ENCODE measurements around the gene XKR8. TPM values are rescaled to one million over a fixed set of nuclear protein-coding genes. Genes with fewer than 3 reads are reported as not detected.

The XKR8 gene
- total RNA-seq, 2 experiments from 2014 or later, result 5.4 to 5.5 TPM

DNA sequence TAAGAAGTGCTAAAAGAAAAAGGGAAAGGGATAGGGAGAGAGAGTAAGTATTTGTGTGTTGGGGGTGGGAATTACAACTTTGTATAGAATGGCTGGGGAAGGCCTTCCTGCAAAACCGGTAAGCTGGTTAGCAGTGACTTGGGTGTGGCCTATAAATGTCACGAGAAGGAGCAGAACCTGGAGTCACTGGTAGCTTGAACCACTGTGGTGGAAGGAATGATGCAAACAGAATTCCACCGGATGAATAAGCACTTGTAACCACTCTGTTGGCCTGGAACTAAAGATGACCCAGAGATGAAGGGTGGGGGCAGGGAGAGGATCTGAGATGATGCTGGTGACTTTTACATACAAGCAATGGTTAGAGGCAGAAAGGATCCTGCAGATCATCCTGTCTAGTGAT, 8.9 kb downstream of the XKR8 start:
- ATAC-seq (ENCODE audit: poor library complexity), result no peak
- no peaks in the 10 kb centered on the region for H3K27me3 ChIP-seq (ENCODE audit: control insufficient read depth in 1 of 2, insufficient read depth in 2 of 2, low read length in 2 of 2)
- Mint-ChIP-seq H3K4me3 (no peak overlapping the region), H3K36me3 (ENCODE audit: low read depth) (peaks cover 59% of the 10 kb centered on the region), H3K9me3 (no peaks in the 10 kb centered on the region), H3K27me3 (no peaks in the 10 kb centered on the region), H3K27ac (peak overlapping the region; percentile 42), H3K4me1 (ENCODE audit: low read depth) (peaks cover 25% of the 10 kb centered on the region)
- DNase-seq, result no peak
- POLR2A ChIA-PET, result interaction anchor here (0.7 to 2.0 kb wide), 2 partner anchors 9 to 1421 kb away, joined by 3 to 11 read pairs; partner anchors contain the start of gene XKR8
- CTCF ChIA-PET, result no interaction called here
- peaks cover 60% of the 10 kb centered on the region for H3K36me3 ChIP-seq (ENCODE audit: insufficient read depth, low read length)
- TF ChIP-seq CTCF (IDR thresholded peaks at IDR 0.05), result no peak
- no peaks in the 10 kb centered on the region for H3K4me1 ChIP-seq (ENCODE audit: insufficient read depth, low read length)
- H3K27ac ChIP-seq (ENCODE audit: low read depth in 1 of 2, low read length in 2 of 2), result peak overlapping the region in 1 of 2 donors; percentile 2
- H3K4me3 ChIP-seq (ENCODE audit: low read length), result no peak overlapping the region
- intact Hi-C loops (cut with DNase I, micrococcal nuclease), result no loop called here
- no peaks in the 10 kb centered on the region for H3K9me3 ChIP-seq (ENCODE audit: control insufficient read depth in 1 of 2, insufficient read depth in 1 of 2, low read length in 2 of 2)

- Mint-ChIP-seq H3K9me3 (no peaks in the 10 kb centered on the region), H3K27ac (peak overlapping the region; percentile 57), H3K27me3 (no peaks in the 10 kb centered on the region), H3K4me1 (ENCODE audit: low read depth) (peaks cover 25% of the 10 kb centered on the region), H3K4me3 (no peak overlapping the region), H3K36me3 (ENCODE audit: low read depth) (peaks cover 52% of the 10 kb centered on the region)
- H3K27ac ChIP-seq (ENCODE audit: low read depth in 1 of 2, low read length in 2 of 2), result no peak overlapping the region
- ChIA-PET POLR2A (interaction anchor here (0.9 kb wide), 1 partner anchor 11 kb away, joined by 3 read pairs; the partner anchor contains the start of gene XKR8), CTCF (interaction anchor here (1.5 kb wide), 1 partner anchor 112 kb away, joined by 5 read pairs; no protein-coding TSS in a partner anchor)
- no peaks in the 10 kb centered on the region for H3K27me3 ChIP-seq (ENCODE audit: control insufficient read depth in 1 of 2, insufficient read depth in 2 of 2, low read length in 2 of 2)
- no peaks in the 10 kb centered on the region for H3K9me3 ChIP-seq (ENCODE audit: control insufficient read depth in 1 of 2, insufficient read depth in 1 of 2, low read length in 2 of 2)
- intact Hi-C loops (cut with DNase I, micrococcal nuclease), result no loop called here
- DNase-seq (no peak), ATAC-seq (ENCODE audit: poor library complexity) (no peak)
- peaks cover 60% of the 10 kb centered on the region for H3K36me3 ChIP-seq (ENCODE audit: insufficient read depth, low read length)
- no peak overlapping the region for H3K4me3 ChIP-seq (ENCODE audit: low read length)
- no peak for TF ChIP-seq CTCF (IDR thresholded peaks at IDR 0.05)
- H3K4me1 ChIP-seq (ENCODE audit: insufficient read depth, low read length), result no peaks in the 10 kb centered on the region
These were observed 10.6 kb downstream of the XKR8 start for GRCh38 chr1:27970401-27970800.

DNA sequence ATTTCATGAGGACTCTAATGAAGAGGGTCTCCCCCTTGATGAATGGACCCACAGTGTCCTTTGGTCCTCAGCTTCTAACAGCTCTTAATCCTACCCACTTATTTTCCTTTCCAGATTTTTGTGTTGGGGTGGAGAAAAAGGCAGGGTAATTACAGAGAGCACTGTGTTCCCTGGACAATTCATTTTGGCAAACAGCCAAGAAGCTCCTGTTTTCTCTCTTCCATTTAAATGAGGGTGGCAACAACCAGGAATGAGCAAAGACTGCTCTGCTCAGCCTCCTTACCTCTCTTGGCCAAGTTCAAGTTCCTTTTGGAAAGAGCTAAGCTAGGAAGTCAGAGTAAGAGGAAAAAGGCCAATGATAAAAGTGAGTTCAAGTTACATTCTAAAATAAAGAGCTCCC, 11.9 kb downstream of the XKR8 start:
- Histone ChIP-seq H3K27me3 (ENCODE audit: control insufficient read depth in 1 of 2, insufficient read depth in 2 of 2, low read length in 2 of 2) (no peaks in the 10 kb centered on the region), H3K9me3 (ENCODE audit: control insufficient read depth in 1 of 2, insufficient read depth in 1 of 2, low read length in 2 of 2) (no peaks in the 10 kb centered on the region), H3K4me1 (ENCODE audit: insufficient read depth, low read length) (no peaks in the 10 kb centered on the region), H3K27ac (ENCODE audit: low read depth in 1 of 2, low read length in 2 of 2) (no peak overlapping the region), H3K4me3 (ENCODE audit: low read length) (no peak overlapping the region), H3K36me3 (ENCODE audit: insufficient read depth, low read length) (peaks cover 48% of the 10 kb centered on the region)
- intact Hi-C loops (cut with DNase I, micrococcal nuclease), result no loop called here
- H3K27ac Mint-ChIP-seq, result no peak overlapping the region
- no peak overlapping the region for H3K4me3 Mint-ChIP-seq
- no peak for ATAC-seq (ENCODE audit: poor library complexity)
- no peaks in the 10 kb centered on the region for H3K9me3 Mint-ChIP-seq
- DNase-seq, result no peak
- CTCF ChIA-PET, result interaction anchor here (0.8 to 1.5 kb wide), 2 partner anchors 8 to 114 kb away, joined by 3 to 5 read pairs; no protein-coding TSS in a partner anchor
- H3K4me1 Mint-ChIP-seq (ENCODE audit: low read depth), result peaks cover 25% of the 10 kb centered on the region
- POLR2A ChIA-PET, result interaction anchor here (0.9 to 1.4 kb wide), 3 partner anchors 10 to 114 kb away, joined by 3 to 4 read pairs (median 3); no protein-coding TSS in a partner anchor
- H3K36me3 Mint-ChIP-seq (ENCODE audit: low read depth), result peaks cover 40% of the 10 kb centered on the region
- no peak for TF ChIP-seq CTCF (IDR thresholded peaks at IDR 0.05)
- H3K27me3 Mint-ChIP-seq, result no peaks in the 10 kb centered on the region
